Measurements from ENCODE around the gene SPHK1.

DNA sequence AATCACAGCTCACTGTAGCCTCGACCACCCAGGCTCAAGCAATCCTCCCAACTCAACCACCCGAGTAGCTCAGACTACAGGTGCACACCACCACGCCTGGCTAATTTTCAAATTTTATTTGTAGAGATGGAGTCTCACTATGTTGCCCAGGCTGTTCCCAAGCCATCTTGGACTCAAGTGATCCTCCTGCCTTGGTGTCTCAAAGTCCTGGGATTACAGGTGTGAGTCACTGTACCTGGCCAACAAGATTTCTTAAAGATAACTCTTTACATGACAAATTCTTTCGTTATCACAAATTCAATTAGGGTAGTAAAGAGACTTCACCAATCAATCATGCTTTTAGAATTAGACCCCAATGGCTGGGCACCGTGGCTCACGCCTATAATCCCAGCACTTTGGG, 43.1 kb upstream of the SPHK1 start:
- TF ChIP-seq POLR2A (IDR thresholded peaks at IDR 0.05) = no peak
- TF ChIP-seq, protein P1, sequence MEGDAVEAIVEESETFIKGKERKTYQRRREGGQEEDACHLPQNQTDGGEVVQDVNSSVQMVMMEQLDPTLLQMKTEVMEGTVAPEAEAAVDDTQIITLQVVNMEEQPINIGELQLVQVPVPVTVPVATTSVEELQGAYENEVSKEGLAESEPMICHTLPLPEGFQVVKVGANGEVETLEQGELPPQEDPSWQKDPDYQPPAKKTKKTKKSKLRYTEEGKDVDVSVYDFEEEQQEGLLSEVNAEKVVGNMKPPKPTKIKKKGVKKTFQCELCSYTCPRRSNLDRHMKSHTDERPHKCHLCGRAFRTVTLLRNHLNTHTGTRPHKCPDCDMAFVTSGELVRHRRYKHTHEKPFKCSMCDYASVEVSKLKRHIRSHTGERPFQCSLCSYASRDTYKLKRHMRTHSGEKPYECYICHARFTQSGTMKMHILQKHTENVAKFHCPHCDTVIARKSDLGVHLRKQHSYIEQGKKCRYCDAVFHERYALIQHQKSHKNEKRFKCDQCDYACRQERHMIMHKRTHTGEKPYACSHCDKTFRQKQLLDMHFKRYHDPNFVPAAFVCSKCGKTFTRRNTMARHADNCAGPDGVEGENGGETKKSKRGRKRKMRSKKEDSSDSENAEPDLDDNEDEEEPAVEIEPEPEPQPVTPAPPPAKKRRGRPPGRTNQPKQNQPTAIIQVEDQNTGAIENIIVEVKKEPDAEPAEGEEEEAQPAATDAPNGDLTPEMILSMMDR (IDR thresholded peaks at IDR 0.05 in 4 of 5, conservative IDR thresholded peaks at IDR 0.05 in 1 of 5) = no peak

Data from gastrocnemius medialis (tissue), 4 donors.